Mesenchymal stem cell (in vitro differentiated cells and primary cell): Measurements from ENCODE around the gene PSTPIP1.

Experiments used
- DNase-seq: peaks from one replicate; pipeline ENCODE4 v3.0.0-alpha.2; 2013
- H2AFZ ChIP-seq: one replicate; pipeline ENCODE4 v1.6.1; 2013; ENCODE audit warnings: low read depth, mild to moderate bottlenecking, control low read depth, inconsistent platforms, low read length, moderate library complexity
- H2AK5ac ChIP-seq: 2 replicates; pipeline ENCODE4 v1.6.1; 2013; ENCODE audit warnings: low read length, moderate library complexity, mild to moderate bottlenecking, inconsistent platforms; ENCODE audit not compliant: severe bottlenecking
- H2BK120ac ChIP-seq: one replicate; pipeline ENCODE4 v1.6.1; 2013; ENCODE audit warnings: low read depth, mild to moderate bottlenecking, inconsistent platforms, low read length, moderate library complexity
- H2BK12ac ChIP-seq, 2 experiments: one replicate each; pipeline ENCODE4 v1.6.1; 2013; ENCODE audit warnings: inconsistent platforms in 2 of 2, low read length in 2 of 2, mild to moderate bottlenecking in 2 of 2, moderate library complexity in 2 of 2, control low read depth in 1 of 2
- H2BK15ac ChIP-seq: one replicate; pipeline ENCODE4 v1.6.1; 2013; ENCODE audit warnings: mild to moderate bottlenecking, low read depth, inconsistent platforms; ENCODE audit not compliant: poor library complexity, severe bottlenecking
- H2BK5ac ChIP-seq: 2 replicates; pipeline ENCODE4 v1.6.1; 2013; ENCODE audit warnings: low read depth, mild to moderate bottlenecking, low read length, control low read depth, inconsistent platforms; ENCODE audit not compliant: poor library complexity, severe bottlenecking
- H3K14ac ChIP-seq, 2 experiments: one replicate each; pipeline ENCODE4 v1.6.1; 2013; ENCODE audit warnings: inconsistent platforms in 2 of 2, low read length in 2 of 2, control low read depth in 1 of 2, mild to moderate bottlenecking in 1 of 2, moderate library complexity in 1 of 2
- H3K18ac ChIP-seq, 2 experiments: one replicate each; pipeline ENCODE4 v1.6.1; 2013; ENCODE audit warnings: inconsistent platforms in 2 of 2, low read length in 2 of 2, control low read depth in 1 of 2, low read depth in 1 of 2, mild to moderate bottlenecking in 1 of 2
- H3K23ac ChIP-seq, 2 experiments: one replicate each; pipeline ENCODE4 v1.6.1; 2013; ENCODE audit warnings: inconsistent platforms in 2 of 2, low read length in 2 of 2, mild to moderate bottlenecking in 2 of 2, moderate library complexity in 2 of 2, control low read depth in 1 of 2
- H3K27ac ChIP-seq: 2 replicates; pipeline ENCODE4 v1.5.1; 2013; ENCODE audit warnings: mild to moderate bottlenecking, moderate library complexity, low read length, control low read depth, inconsistent platforms; ENCODE audit not compliant: poor library complexity, severe bottlenecking
- H3K27me3 ChIP-seq, 2 experiments: 2 replicates each; pipeline versions ENCODE4 v1.6.1 to v1.7.0; 2013; ENCODE audit warnings: low read length in 2 of 2, mild to moderate bottlenecking in 2 of 2, moderate library complexity in 2 of 2, control low read depth in 1 of 2, inconsistent platforms in 1 of 2; ENCODE audit not compliant: control insufficient read depth in 1 of 2, insufficient read depth in 1 of 2
- H3K36me3 ChIP-seq, 2 experiments: 2 replicates each; pipeline versions ENCODE4 v1.6.1 to v1.7.0; 2013; ENCODE audit warnings: low read length in 2 of 2, control low read depth in 1 of 2, inconsistent platforms in 1 of 2, low read depth in 1 of 2, mild to moderate bottlenecking in 1 of 2; ENCODE audit not compliant: insufficient read depth in 2 of 2, control insufficient read depth in 1 of 2
- H3K4ac ChIP-seq, 2 experiments: one replicate each; pipeline ENCODE4 v1.6.1; 2013; ENCODE audit warnings: inconsistent platforms in 2 of 2, low read length in 2 of 2, mild to moderate bottlenecking in 2 of 2, moderate library complexity in 2 of 2, control low read depth in 1 of 2, low read depth in 1 of 2
- H3K4me1 ChIP-seq: 2 replicates; pipeline ENCODE4 v1.6.1; 2013; ENCODE audit warnings: low read depth, low read length, control low read depth; ENCODE audit not compliant: control insufficient read depth, insufficient read depth
- H3K4me2 ChIP-seq: 2 replicates; pipeline ENCODE4 v1.6.1; 2013; ENCODE audit warnings: low read length, mild to moderate bottlenecking, inconsistent platforms; ENCODE audit not compliant: poor library complexity, severe bottlenecking
- H3K4me3 ChIP-seq, 2 experiments: 2 replicates each; pipeline versions ENCODE4 v1.5.1 to v1.7.0; 2013; ENCODE audit warnings: low read length in 2 of 2, mild to moderate bottlenecking in 2 of 2, control low read depth in 1 of 2, low read depth in 1 of 2; ENCODE audit not compliant: insufficient read depth in 1 of 2
- H3K79me1 ChIP-seq: replicated peaks from 2 replicates; pipeline ENCODE4 v1.6.1; 2013; ENCODE audit warnings: mild to moderate bottlenecking, control low read depth, low read length, inconsistent platforms; ENCODE audit not compliant: poor library complexity, severe bottlenecking
- H3K9ac ChIP-seq: 2 replicates; pipeline ENCODE4 v1.7.0; 2013; ENCODE audit warnings: mild to moderate bottlenecking, low read length, moderate library complexity
- H3K9me3 ChIP-seq: 2 replicates; pipeline ENCODE4 v1.7.0; 2013; ENCODE audit warnings: mild to moderate bottlenecking, low read length; ENCODE audit not compliant: control insufficient read depth
- H4K8ac ChIP-seq: one replicate; pipeline ENCODE4 v1.6.1; 2013; ENCODE audit warnings: inconsistent platforms, mild to moderate bottlenecking, low read length, moderate library complexity
- H4K91ac ChIP-seq: one replicate; pipeline ENCODE4 v1.6.1; 2013; ENCODE audit warnings: mild to moderate bottlenecking, low read length, inconsistent platforms
- whole genome bisulfite sequencing: methylation state at CpG from one replicate; pipeline ENCODE4 v1.1.7; 2013; ENCODE audit warnings: mixed read lengths; 5-methylcytosine and 5-hydroxymethylcytosine counted together

The PSTPIP1 gene

DNA sequence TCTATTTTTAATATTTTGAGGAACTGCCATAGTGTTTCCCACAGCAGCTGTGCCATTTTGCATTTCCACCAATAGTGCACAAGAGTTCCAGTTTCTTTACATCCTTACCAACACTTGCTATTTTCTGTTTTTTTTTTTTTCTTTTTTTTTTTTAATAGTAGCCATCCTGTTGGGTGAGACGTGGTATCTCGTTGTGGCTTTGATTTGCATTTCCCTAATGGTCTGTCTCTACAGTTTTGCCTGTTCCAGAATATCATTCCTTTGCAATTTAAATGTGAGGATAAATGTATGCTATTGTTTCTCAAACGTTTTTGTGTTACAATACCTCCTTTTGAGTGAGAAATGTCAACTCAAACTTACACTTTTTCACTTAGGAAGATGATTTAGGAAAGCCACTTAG lies 41.0 kb upstream of the PSTPIP1 start:
- H3K4me2 ChIP-seq: no peak overlapping the region
- H3K27ac ChIP-seq: no peak overlapping the region
- H3K4ac ChIP-seq: no peak overlapping the region
- no peaks in the 10 kb centered on the region for H3K79me1 ChIP-seq
- no peak overlapping the region for H3K14ac ChIP-seq
- H2AK5ac ChIP-seq: no peak overlapping the region
- H3K27me3 ChIP-seq: no peaks in the 10 kb centered on the region
- no peak overlapping the region for H4K8ac ChIP-seq
- H3K9me3 ChIP-seq: no peaks in the 10 kb centered on the region
- H2AFZ ChIP-seq: no peak overlapping the region
- WGBS: no CpG with 5 or more reads among the region's 3 CpGs
- H4K91ac ChIP-seq: no peak overlapping the region
- no peak overlapping the region for H2BK120ac ChIP-seq
- no peak overlapping the region for H2BK12ac ChIP-seq
- H3K23ac ChIP-seq: no peak overlapping the region
- H2BK15ac ChIP-seq: no peak overlapping the region
- peaks cover 0 to 15% of the 10 kb centered on the region in 2 experiments for H3K36me3 ChIP-seq
- no peak overlapping the region for H2BK5ac ChIP-seq
- no peak overlapping the region for H3K18ac ChIP-seq
- no peaks in the 10 kb centered on the region for H3K4me1 ChIP-seq
- no peak overlapping the region for H3K4me3 ChIP-seq
- no peak for DNase-seq
- no peak overlapping the region for H3K9ac ChIP-seq

DNA sequence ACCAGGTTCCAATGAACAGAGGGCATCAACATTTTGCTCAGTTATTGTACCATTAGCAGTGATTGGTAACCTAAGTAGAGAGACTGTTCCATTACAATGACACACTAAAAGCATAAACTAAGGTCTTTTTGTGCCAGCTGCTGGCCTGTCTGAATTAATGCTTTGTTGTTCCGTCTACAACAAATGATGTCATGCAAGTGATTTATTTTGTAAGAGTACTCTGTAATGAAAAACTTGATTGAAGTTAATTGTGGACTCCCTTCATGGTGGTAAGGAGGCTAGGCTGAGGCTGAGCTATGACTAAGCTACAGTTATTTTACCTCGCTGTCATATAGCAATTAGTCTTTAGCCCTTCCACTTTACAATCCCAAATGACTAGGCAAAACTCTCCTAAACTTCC lies 40.2 kb upstream of the PSTPIP1 start:
- H2BK120ac ChIP-seq: no peak overlapping the region
- no peaks in the 10 kb centered on the region for H3K9me3 ChIP-seq
- no peaks in the 10 kb centered on the region for H3K27me3 ChIP-seq
- DNase-seq: peak; percentile 15
- H4K8ac ChIP-seq: no peak overlapping the region
- no peak overlapping the region for H2BK5ac ChIP-seq
- no peak overlapping the region for H2AFZ ChIP-seq
- no peak overlapping the region for H3K4me2 ChIP-seq
- H3K4ac ChIP-seq: no peak overlapping the region
- H2AK5ac ChIP-seq: no peak overlapping the region
- WGBS: 59% methylated on average over 2 of the region's 2 CpGs
- no peaks in the 10 kb centered on the region for H3K4me1 ChIP-seq
- H4K91ac ChIP-seq: no peak overlapping the region
- H3K4me3 ChIP-seq: no peak overlapping the region
- no peak overlapping the region for H3K14ac ChIP-seq
- H3K23ac ChIP-seq: no peak overlapping the region
- H3K18ac ChIP-seq: no peak overlapping the region
- no peaks in the 10 kb centered on the region for H3K79me1 ChIP-seq
- peaks cover 0 to 9% of the 10 kb centered on the region in 2 experiments for H3K36me3 ChIP-seq
- H3K9ac ChIP-seq: no peak overlapping the region
- H3K27ac ChIP-seq: no peak overlapping the region
- H2BK15ac ChIP-seq: no peak overlapping the region
- H2BK12ac ChIP-seq: no peak overlapping the region

DNA sequence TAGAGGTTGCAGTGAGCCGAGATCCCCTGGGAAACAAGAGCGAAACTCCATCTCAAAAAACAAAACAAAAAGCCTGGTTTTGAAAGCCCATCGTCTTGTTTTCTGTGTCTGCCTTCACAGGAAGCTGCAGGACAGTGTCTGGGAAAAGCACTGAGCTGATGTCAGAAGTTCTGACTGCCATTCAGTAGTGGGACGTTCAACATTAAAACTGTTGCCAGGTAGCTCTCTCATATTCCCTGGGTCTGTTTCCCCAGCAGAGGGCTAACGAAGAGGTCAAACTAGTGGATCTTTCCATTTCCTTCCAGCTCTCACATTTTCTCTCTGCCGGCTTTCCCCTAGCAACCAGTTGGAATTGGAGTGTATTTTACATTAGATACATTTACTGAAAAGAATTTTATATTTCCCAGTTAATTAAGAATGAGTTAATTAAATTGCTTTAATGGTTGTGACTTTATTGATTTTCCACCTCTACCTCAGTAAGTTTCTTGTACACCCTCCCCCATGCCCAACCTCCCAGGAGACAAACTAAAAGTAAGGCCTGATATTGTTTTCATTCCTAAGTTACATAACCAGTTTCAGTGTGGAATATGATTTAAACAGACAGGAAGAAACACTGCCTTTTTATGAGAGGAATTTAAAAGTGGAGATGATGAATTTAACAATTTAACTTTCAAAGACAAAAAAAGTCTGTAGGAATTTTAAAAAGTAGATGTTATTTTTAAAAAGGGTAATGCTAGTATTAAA lies 33.5 kb upstream of the PSTPIP1 start:
- no peak overlapping the region for H3K23ac ChIP-seq
- H3K9ac ChIP-seq: no peak overlapping the region
- H2AFZ ChIP-seq: no peak overlapping the region
- H3K4me1 ChIP-seq: peaks cover 6% of the 10 kb centered on the region
- no peak overlapping the region for H2BK12ac ChIP-seq
- no peak overlapping the region for H2AK5ac ChIP-seq
- DNase-seq: no peak
- no peak overlapping the region for H3K4ac ChIP-seq
- no peak overlapping the region for H3K18ac ChIP-seq
- no peak overlapping the region for H3K4me2 ChIP-seq
- no peaks in the 10 kb centered on the region for H3K79me1 ChIP-seq
- no peak overlapping the region for H4K91ac ChIP-seq
- H2BK120ac ChIP-seq: no peak overlapping the region
- H3K27me3 ChIP-seq: peaks cover 11 to 35% of the 10 kb centered on the region in 2 experiments
- H4K8ac ChIP-seq: no peak overlapping the region
- H3K27ac ChIP-seq: no peak overlapping the region
- H3K9me3 ChIP-seq: no peaks in the 10 kb centered on the region
- H3K14ac ChIP-seq: no peak overlapping the region
- no peaks in the 10 kb centered on the region for H3K36me3 ChIP-seq
- H3K4me3 ChIP-seq: no peak overlapping the region
- H2BK5ac ChIP-seq: no peak overlapping the region
- H2BK15ac ChIP-seq: no peak overlapping the region
- 63% methylated on average over 5 of the region's 6 CpGs for WGBS

DNA sequence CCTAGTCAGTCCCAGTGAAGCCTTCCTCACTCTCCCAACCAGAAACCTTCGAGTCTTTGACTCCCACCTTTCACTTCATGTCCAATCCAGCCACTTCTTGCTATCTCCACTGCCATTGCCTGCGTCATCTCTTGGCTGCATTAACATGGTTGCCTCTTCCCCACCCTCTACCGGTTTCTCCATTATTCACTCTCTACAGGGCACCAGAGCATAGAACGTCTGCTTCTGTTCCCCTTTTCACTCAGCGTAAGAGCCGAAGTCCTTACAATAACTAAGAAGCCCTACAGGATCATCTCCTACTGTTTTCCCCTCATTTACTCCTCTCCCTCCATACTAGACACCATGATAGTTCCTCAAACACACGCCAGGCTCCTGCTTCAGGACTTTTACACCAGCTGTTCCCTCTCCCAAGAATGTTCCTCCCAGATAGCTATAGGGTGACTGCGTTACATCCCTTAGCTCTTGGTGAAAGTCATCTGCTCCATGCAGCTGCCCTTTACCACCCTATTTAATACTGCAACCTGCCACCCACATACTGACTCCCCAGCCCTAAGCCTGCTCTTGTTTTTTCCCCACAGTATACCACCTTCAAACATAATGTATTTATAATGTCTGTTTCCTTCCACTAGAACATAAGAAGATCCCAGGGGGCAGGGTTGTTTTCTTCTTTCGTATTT lies 32.5 kb upstream of the PSTPIP1 start:
- no peak for DNase-seq
- Histone ChIP-seq H3K4me3 (no peak overlapping the region), H3K9ac (no peak overlapping the region), H4K91ac (no peak overlapping the region), H3K18ac (no peak overlapping the region), H3K79me1 (no peaks in the 10 kb centered on the region), H2AK5ac (no peak overlapping the region), H3K4me1 (peaks cover 6% of the 10 kb centered on the region), H3K14ac (no peak overlapping the region), H3K36me3 (no peaks in the 10 kb centered on the region), H4K8ac (no peak overlapping the region), H2BK12ac (no peak overlapping the region), H2BK120ac (no peak overlapping the region), H3K4ac (no peak overlapping the region), H2BK15ac (no peak overlapping the region), H2BK5ac (no peak overlapping the region), H2AFZ (no peak overlapping the region), H3K27ac (no peak overlapping the region), H3K4me2 (no peak overlapping the region), H3K27me3 (peaks cover 11 to 35% of the 10 kb centered on the region in 2 experiments), H3K23ac (no peak overlapping the region), H3K9me3 (no peaks in the 10 kb centered on the region)
- WGBS: 83% methylated on average over 8 of the region's 9 CpGs
